ENCODE results near the gene NCKAP1. TPM values are rescaled to one million over a fixed set of nuclear protein-coding genes. Genes with fewer than 3 reads are reported as not detected.

NCKAP1 gene
- total RNA-seq, 1 experiment from 2014 or later: 173 TPM

DNA sequence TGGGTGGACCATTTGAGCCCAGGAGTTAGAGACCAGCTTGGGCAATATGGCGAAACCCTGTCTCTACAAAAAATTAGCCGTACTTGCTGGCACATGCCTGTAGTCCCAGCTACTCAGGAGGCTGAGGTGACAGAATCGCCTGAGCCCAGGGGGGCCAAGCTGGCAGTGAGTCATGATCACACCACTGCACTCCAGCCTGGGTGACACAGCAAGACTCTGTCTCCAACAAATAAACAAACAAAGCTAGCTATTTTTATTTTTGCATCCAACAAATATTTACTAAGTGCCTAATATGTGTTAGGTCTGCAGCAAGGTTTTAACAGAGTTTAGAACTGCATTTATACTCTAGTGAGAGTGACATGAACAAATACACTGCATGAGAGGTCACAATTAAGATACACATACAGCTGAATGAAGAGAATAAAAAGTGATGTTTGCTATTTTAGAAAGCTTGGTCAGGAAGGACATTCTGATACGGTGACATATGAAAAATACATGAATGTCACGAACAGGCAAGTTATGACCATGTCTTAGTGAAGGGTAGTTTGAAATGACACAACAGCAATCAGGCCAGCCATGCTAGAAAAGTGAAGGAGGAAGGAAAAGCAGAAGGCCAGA, 88.6 kb downstream of the NCKAP1 start:
- ChIA-PET CTCF (interaction anchor here (1.0 to 1.4 kb wide), 3 partner anchors 8 to 182 kb away, joined by 3 to 4 read pairs (median 3); no protein-coding TSS in a partner anchor), POLR2A (interaction anchor here (0.6 kb wide), 1 partner anchor 159 kb away, joined by 4 read pairs; no protein-coding TSS in a partner anchor)
- Mint-ChIP-seq H3K4me1 (no peaks in the 10 kb centered on the region), H3K27me3 (ENCODE audit: low read depth) (no peaks in the 10 kb centered on the region; the same call in 1 of the 2 replicates), H3K4me3 (no peak overlapping the region), H3K36me3 (peaks cover 46% of the 10 kb centered on the region), H3K27ac (no peak overlapping the region; the same call in 1 of the 2 replicates), H3K9me3 (no peaks in the 10 kb centered on the region)
- TF ChIP-seq, protein P1, sequence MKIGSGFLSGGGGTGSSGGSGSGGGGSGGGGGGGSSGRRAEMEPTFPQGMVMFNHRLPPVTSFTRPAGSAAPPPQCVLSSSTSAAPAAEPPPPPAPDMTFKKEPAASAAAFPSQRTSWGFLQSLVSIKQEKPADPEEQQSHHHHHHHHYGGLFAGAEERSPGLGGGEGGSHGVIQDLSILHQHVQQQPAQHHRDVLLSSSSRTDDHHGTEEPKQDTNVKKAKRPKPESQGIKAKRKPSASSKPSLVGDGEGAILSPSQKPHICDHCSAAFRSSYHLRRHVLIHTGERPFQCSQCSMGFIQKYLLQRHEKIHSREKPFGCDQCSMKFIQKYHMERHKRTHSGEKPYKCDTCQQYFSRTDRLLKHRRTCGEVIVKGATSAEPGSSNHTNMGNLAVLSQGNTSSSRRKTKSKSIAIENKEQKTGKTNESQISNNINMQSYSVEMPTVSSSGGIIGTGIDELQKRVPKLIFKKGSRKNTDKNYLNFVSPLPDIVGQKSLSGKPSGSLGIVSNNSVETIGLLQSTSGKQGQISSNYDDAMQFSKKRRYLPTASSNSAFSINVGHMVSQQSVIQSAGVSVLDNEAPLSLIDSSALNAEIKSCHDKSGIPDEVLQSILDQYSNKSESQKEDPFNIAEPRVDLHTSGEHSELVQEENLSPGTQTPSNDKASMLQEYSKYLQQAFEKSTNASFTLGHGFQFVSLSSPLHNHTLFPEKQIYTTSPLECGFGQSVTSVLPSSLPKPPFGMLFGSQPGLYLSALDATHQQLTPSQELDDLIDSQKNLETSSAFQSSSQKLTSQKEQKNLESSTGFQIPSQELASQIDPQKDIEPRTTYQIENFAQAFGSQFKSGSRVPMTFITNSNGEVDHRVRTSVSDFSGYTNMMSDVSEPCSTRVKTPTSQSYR (CRISPR knock-in tag; IDR thresholded peaks at IDR 0.05): no peak
- no peak for TF ChIP-seq ZNF317 (CRISPR knock-in tag; IDR thresholded peaks at IDR 0.05; ENCODE audit: borderline replicate concordance, low read depth)
- no peak for TF ChIP-seq GTF2I (CRISPR knock-in tag; conservative IDR thresholded peaks at IDR 0.05)
- TF ChIP-seq, protein P2, sequence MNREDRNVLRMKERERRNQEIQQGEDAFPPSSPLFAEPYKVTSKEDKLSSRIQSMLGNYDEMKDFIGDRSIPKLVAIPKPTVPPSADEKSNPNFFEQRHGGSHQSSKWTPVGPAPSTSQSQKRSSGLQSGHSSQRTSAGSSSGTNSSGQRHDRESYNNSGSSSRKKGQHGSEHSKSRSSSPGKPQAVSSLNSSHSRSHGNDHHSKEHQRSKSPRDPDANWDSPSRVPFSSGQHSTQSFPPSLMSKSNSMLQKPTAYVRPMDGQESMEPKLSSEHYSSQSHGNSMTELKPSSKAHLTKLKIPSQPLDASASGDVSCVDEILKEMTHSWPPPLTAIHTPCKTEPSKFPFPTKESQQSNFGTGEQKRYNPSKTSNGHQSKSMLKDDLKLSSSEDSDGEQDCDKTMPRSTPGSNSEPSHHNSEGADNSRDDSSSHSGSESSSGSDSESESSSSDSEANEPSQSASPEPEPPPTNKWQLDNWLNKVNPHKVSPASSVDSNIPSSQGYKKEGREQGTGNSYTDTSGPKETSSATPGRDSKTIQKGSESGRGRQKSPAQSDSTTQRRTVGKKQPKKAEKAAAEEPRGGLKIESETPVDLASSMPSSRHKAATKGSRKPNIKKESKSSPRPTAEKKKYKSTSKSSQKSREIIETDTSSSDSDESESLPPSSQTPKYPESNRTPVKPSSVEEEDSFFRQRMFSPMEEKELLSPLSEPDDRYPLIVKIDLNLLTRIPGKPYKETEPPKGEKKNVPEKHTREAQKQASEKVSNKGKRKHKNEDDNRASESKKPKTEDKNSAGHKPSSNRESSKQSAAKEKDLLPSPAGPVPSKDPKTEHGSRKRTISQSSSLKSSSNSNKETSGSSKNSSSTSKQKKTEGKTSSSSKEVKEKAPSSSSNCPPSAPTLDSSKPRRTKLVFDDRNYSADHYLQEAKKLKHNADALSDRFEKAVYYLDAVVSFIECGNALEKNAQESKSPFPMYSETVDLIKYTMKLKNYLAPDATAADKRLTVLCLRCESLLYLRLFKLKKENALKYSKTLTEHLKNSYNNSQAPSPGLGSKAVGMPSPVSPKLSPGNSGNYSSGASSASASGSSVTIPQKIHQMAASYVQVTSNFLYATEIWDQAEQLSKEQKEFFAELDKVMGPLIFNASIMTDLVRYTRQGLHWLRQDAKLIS (CRISPR knock-in tag; IDR thresholded peaks at IDR 0.05; ENCODE audit: borderline replicate concordance): no peak
- no peak for TF ChIP-seq HMGA2 (CRISPR knock-in tag; IDR thresholded peaks at IDR 0.05)
- no peak for TF ChIP-seq ZNF396 (CRISPR knock-in tag; IDR thresholded peaks at IDR 0.05; ENCODE audit: borderline replicate concordance)
- TF ChIP-seq FOXJ3 (CRISPR knock-in tag; IDR thresholded peaks at IDR 0.05; ENCODE audit: borderline replicate concordance): no peak
- no peak for TF ChIP-seq SMAD4 (CRISPR knock-in tag; IDR thresholded peaks at IDR 0.05)
- no peak for TF ChIP-seq ELF4 (CRISPR knock-in tag; IDR thresholded peaks at IDR 0.05; ENCODE audit: low read depth)
- TF ChIP-seq KAT7 (CRISPR knock-in tag; IDR thresholded peaks at IDR 0.05; ENCODE audit: borderline replicate concordance): no peak
- TF ChIP-seq, protein P3, sequence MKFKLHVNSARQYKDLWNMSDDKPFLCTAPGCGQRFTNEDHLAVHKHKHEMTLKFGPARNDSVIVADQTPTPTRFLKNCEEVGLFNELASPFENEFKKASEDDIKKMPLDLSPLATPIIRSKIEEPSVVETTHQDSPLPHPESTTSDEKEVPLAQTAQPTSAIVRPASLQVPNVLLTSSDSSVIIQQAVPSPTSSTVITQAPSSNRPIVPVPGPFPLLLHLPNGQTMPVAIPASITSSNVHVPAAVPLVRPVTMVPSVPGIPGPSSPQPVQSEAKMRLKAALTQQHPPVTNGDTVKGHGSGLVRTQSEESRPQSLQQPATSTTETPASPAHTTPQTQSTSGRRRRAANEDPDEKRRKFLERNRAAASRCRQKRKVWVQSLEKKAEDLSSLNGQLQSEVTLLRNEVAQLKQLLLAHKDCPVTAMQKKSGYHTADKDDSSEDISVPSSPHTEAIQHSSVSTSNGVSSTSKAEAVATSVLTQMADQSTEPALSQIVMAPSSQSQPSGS (CRISPR knock-in tag; IDR thresholded peaks at IDR 0.05; ENCODE audit: borderline replicate concordance, low read depth): no peak
- no peak for TF ChIP-seq GRHL2 (CRISPR knock-in tag; IDR thresholded peaks at IDR 0.05; ENCODE audit: insufficient replicate concordance, severe bottlenecking)
- ATAC-seq: peak; percentile 32; the same call in 1 of the 2 replicates
- no peak for DNase-seq (ENCODE audit: low spot score)

DNA sequence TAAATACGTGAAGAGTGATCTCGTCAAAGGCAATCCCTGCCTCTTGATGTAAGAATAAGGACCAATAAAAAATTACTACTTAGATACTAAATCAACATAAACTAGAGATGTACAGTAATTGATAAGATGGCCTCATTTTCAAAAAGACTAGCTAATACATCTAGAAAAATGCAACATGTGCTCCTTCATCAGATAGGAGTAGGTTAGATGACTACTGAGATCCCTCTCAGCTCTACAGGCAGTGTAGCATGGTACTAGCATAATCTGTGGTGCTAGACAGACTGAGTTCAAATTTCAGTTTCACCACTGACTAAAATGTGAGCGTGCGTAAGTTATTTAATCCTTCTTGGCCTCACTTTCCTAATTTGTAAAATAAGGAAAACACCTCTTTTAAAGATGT, 89.2 kb downstream of the NCKAP1 start:
- Mint-ChIP-seq H3K4me3 (no peak overlapping the region), H3K27me3 (ENCODE audit: low read depth) (no peaks in the 10 kb centered on the region; the same call in 1 of the 2 replicates)
- TF ChIP-seq ZNF219 (CRISPR knock-in tag; IDR thresholded peaks at IDR 0.05; ENCODE audit: borderline replicate concordance) (no peak), TCF7 (CRISPR knock-in tag; IDR thresholded peaks at IDR 0.05; ENCODE audit: low read depth) (no peak), GTF2I (CRISPR knock-in tag; conservative IDR thresholded peaks at IDR 0.05) (no peak), ZNF263 (CRISPR knock-in tag; IDR thresholded peaks at IDR 0.05; ENCODE audit: low read depth) (no peak), ESRRA (CRISPR knock-in tag; IDR thresholded peaks at IDR 0.05; ENCODE audit: borderline replicate concordance) (no peak), NR1H2 (CRISPR knock-in tag; IDR thresholded peaks at IDR 0.05) (no peak)
- TF ChIP-seq, protein P4, sequence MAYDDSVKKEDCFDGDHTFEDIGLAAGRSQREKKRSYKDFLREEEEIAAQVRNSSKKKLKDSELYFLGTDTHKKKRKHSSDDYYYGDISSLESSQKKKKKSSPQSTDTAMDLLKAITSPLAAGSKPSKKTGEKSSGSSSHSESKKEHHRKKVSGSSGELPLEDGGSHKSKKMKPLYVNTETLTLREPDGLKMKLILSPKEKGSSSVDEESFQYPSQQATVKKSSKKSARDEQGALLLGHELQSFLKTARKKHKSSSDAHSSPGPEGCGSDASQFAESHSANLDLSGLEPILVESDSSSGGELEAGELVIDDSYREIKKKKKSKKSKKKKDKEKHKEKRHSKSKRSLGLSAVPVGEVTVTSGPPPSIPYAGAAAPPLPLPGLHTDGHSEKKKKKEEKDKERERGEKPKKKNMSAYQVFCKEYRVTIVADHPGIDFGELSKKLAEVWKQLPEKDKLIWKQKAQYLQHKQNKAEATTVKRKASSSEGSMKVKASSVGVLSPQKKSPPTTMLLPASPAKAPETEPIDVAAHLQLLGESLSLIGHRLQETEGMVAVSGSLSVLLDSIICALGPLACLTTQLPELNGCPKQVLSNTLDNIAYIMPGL (CRISPR knock-in tag; IDR thresholded peaks at IDR 0.05): no peak
- TF ChIP-seq, protein P5, sequence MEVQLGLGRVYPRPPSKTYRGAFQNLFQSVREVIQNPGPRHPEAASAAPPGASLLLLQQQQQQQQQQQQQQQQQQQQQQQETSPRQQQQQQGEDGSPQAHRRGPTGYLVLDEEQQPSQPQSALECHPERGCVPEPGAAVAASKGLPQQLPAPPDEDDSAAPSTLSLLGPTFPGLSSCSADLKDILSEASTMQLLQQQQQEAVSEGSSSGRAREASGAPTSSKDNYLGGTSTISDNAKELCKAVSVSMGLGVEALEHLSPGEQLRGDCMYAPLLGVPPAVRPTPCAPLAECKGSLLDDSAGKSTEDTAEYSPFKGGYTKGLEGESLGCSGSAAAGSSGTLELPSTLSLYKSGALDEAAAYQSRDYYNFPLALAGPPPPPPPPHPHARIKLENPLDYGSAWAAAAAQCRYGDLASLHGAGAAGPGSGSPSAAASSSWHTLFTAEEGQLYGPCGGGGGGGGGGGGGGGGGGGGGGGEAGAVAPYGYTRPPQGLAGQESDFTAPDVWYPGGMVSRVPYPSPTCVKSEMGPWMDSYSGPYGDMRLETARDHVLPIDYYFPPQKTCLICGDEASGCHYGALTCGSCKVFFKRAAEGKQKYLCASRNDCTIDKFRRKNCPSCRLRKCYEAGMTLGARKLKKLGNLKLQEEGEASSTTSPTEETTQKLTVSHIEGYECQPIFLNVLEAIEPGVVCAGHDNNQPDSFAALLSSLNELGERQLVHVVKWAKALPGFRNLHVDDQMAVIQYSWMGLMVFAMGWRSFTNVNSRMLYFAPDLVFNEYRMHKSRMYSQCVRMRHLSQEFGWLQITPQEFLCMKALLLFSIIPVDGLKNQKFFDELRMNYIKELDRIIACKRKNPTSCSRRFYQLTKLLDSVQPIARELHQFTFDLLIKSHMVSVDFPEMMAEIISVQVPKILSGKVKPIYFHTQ (CRISPR knock-in tag; IDR thresholded peaks at IDR 0.05): no peak
- TF ChIP-seq, protein P6, sequence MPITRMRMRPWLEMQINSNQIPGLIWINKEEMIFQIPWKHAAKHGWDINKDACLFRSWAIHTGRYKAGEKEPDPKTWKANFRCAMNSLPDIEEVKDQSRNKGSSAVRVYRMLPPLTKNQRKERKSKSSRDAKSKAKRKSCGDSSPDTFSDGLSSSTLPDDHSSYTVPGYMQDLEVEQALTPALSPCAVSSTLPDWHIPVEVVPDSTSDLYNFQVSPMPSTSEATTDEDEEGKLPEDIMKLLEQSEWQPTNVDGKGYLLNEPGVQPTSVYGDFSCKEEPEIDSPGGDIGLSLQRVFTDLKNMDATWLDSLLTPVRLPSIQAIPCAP (CRISPR knock-in tag; IDR thresholded peaks at IDR 0.05): no peak

More for the DNA sequence above, 89.2 kb downstream of the NCKAP1 start:
- no peak for DNase-seq (ENCODE audit: low spot score)
- no peak for ATAC-seq
- ChIA-PET POLR2A (no interaction called here), CTCF (interaction anchor here (1.0 to 1.2 kb wide), 2 partner anchors 9 to 182 kb away, joined by 3 read pairs; no protein-coding TSS in a partner anchor)
- peaks cover 45% of the 10 kb centered on the region for H3K36me3 Mint-ChIP-seq
- no peaks in the 10 kb centered on the region for H3K4me1 Mint-ChIP-seq
- H3K9me3 Mint-ChIP-seq: no peaks in the 10 kb centered on the region
- no peak overlapping the region for H3K27ac Mint-ChIP-seq

All from WTC11 (cell line).